Calu3 (cell line): ENCODE measurements around the gene SLC36A4. TPM values are rescaled to one million over a fixed set of nuclear protein-coding genes. Genes with fewer than 3 reads are reported as not detected.

ENCODE experiments used
- BruUV-seq: library from RNA; stranded (reverse); fragments of 400-500 nt; replicated peaks from 2 replicates; lab custom pipeline; 2021; lab: Mats Ljungman, UMichigan
- CTCF ChIA-PET: fragments of 300-600 bp; sonication (Branson Sonifier 250); formaldehyde crosslinking; loops from one replicate; lab custom pipeline; 2022; ENCODE audit warnings: antibody characterized with exemption; lab: Charles Lee
- DNase-seq: peaks from one replicate; pipeline ENCODE4 v3.0.0; 2022
- H3K27ac Mint-ChIP-seq: one replicate; pipeline ENCODE4 v1.8.0; 2022; ENCODE audit warnings: mixed read lengths; ENCODE audit not compliant: unreplicated experiment
- H3K27me3 Mint-ChIP-seq: one replicate; pipeline ENCODE4 v1.8.0; 2022; ENCODE audit warnings: mixed read lengths; ENCODE audit not compliant: unreplicated experiment
- H3K36me3 Mint-ChIP-seq: one replicate; pipeline ENCODE4 v1.8.0; 2022; ENCODE audit warnings: mild to moderate bottlenecking, moderate library complexity, mixed read lengths; ENCODE audit not compliant: insufficient read depth, unreplicated experiment
- H3K4me1 Mint-ChIP-seq: one replicate; pipeline ENCODE4 v1.8.0; 2022; ENCODE audit warnings: mild to moderate bottlenecking, low read depth, mixed read lengths; ENCODE audit not compliant: unreplicated experiment
- H3K4me3 Mint-ChIP-seq: one replicate; pipeline ENCODE4 v1.8.0; 2022; ENCODE audit warnings: mild to moderate bottlenecking, low read depth, moderate library complexity, mixed read lengths; ENCODE audit not compliant: unreplicated experiment
- H3K9me3 Mint-ChIP-seq: one replicate; pipeline ENCODE4 v1.8.0; 2022; ENCODE audit warnings: low read depth, mixed read lengths; ENCODE audit not compliant: unreplicated experiment
- CTCF ChIP-seq: fragments of 200-600 bp; IDR thresholded peaks from one replicate; pipeline ENCODE4 v1.8.0; 2022; ENCODE audit warnings: antibody characterized with exemption; ENCODE audit not compliant: unreplicated experiment
- intact Hi-C: fragments of 100-400 bp; cut with micrococcal nuclease; formaldehyde crosslinking; loops from one replicate; pipeline ENCODE4 v1.10.0; 2022; ENCODE audit not compliant: unreplicated experiment
- total RNA-seq: library from RNA; stranded (reverse); gene quantifications from 2 replicates; pipeline ENCODE4 v1.2.3, GENCODE V29; 2022

Gene SLC36A4
- total RNA-seq, 1 experiment from 2014 or later: 12.4 TPM

GRCh38 chr11:93216511-93217101 is 18.8 kb upstream of the SLC36A4 start:
- Mint-ChIP-seq H3K27ac (no peak overlapping the region), H3K9me3 (no peaks in the 10 kb centered on the region), H3K4me1 (no peaks in the 10 kb centered on the region), H3K27me3 (peaks cover 25% of the 10 kb centered on the region), H3K4me3 (no peak overlapping the region), H3K36me3 (no peaks in the 10 kb centered on the region)
- intact Hi-C loops: no loop called here
- DNase-seq: no peak
- TF ChIP-seq CTCF: no peak
- no TSS peak for BruUV-seq
- CTCF ChIA-PET: no interaction called here

GRCh38 chr11:93213622-93214021 is 15.8 kb upstream of the SLC36A4 start:
- Mint-ChIP-seq H3K4me3 (no peak overlapping the region), H3K27me3 (peaks cover 14% of the 10 kb centered on the region), H3K27ac (no peak overlapping the region), H3K4me1 (no peaks in the 10 kb centered on the region), H3K36me3 (no peaks in the 10 kb centered on the region), H3K9me3 (peaks cover 3% of the 10 kb centered on the region)
- DNase-seq: no peak
- BruUV-seq: no TSS peak
- CTCF ChIA-PET: no interaction called here
- TF ChIP-seq CTCF: no peak
- intact Hi-C loops: no loop called here

GRCh38 chr11:93212094-93212493 is 14.3 kb upstream of the SLC36A4 start:
- peaks cover 6% of the 10 kb centered on the region for H3K27me3 Mint-ChIP-seq
- H3K4me3 Mint-ChIP-seq: no peak overlapping the region
- intact Hi-C loops: no loop called here
- peaks cover 3% of the 10 kb centered on the region for H3K9me3 Mint-ChIP-seq
- no peak overlapping the region for H3K27ac Mint-ChIP-seq
- BruUV-seq: no TSS peak
- no peak for DNase-seq
- no peak for TF ChIP-seq CTCF
- CTCF ChIA-PET: no interaction called here
- H3K36me3 Mint-ChIP-seq: no peaks in the 10 kb centered on the region
- H3K4me1 Mint-ChIP-seq: no peaks in the 10 kb centered on the region

GRCh38 chr11:93209466-93209865 is 11.7 kb upstream of the SLC36A4 start:
- no peaks in the 10 kb centered on the region for H3K27me3 Mint-ChIP-seq
- no peak for DNase-seq
- H3K4me1 Mint-ChIP-seq: no peaks in the 10 kb centered on the region
- BruUV-seq: no TSS peak
- H3K36me3 Mint-ChIP-seq: no peaks in the 10 kb centered on the region
- CTCF ChIA-PET: no interaction called here
- intact Hi-C loops: no loop called here
- no peak overlapping the region for H3K4me3 Mint-ChIP-seq
- no peak for TF ChIP-seq CTCF
- no peak overlapping the region for H3K27ac Mint-ChIP-seq
- H3K9me3 Mint-ChIP-seq: peaks cover 3% of the 10 kb centered on the region
